CD4-positive, alpha-beta T cell treated with Interferon gamma for 1 hour (primary cell): Measurements from ENCODE around the gene TMOD1.

Experiments used
- DNase-seq: peaks from one replicate; pipeline ENCODE4 v3.0.0-alpha.2; 2020

The TMOD1 gene

GRCh38 chr9:97647996-97648395, 146.5 kb downstream of the TMOD1 start:
- DNase-seq, result no peak
